ENCODE results near the gene PCDHB16.
"Not testable (repeated sequence)": the region's sequence is repeated elsewhere in the genome, so short reads cannot be mapped to it uniquely, and the experiment has no call there.

Gene PCDHB16

GRCh38 chr5:141182248-141182647, at the start of gene PCDHB16:
Gene PCDHB16, plus strand, starts transcription at chr5:141182387. Its CDS starts 173 bp downstream, at chr5:141182560.
- Histone ChIP-seq H3K36me3 (ENCODE audit: control insufficient read depth, insufficient read depth, low read length) (no peaks in the 10 kb centered on the region), H3K27me3 (replicated peaks; ENCODE audit: control insufficient read depth, insufficient read depth, low read length) (no peaks in the 10 kb centered on the region), H3K4me3 (replicated peaks; ENCODE audit: low read depth, low read length) (no peak within 1 kb of the TSS)
- TF ChIP-seq CTCF (IDR thresholded peaks at IDR 0.05; ENCODE audit: insufficient read depth, low read length, poor library complexity, severe bottlenecking) = no peak
- DNase-seq (ENCODE audit: extremely low read depth, insufficient read length) = no peak

- H3K27me3 ChIP-seq (replicated peaks; ENCODE audit: control insufficient read depth, insufficient read depth, low read length) = no peaks in the 10 kb centered on the region
- no peak for DNase-seq (ENCODE audit: extremely low read depth, insufficient read length)
- no peak within 1 kb of the TSS for H3K4me3 ChIP-seq (replicated peaks; ENCODE audit: low read depth, low read length)
- H3K36me3 ChIP-seq (ENCODE audit: control insufficient read depth, insufficient read depth, low read length) = no peaks in the 10 kb centered on the region
- TF ChIP-seq CTCF (IDR thresholded peaks at IDR 0.05; ENCODE audit: insufficient read depth, low read length, poor library complexity, severe bottlenecking) = no peak
Measured at GRCh38 chr5:141135030-141135717, 47.0 kb upstream of the PCDHB16 start, which contains the start of gene PCDHB5. Gene PCDHB5, plus strand, starts transcription at chr5:141135206. Its CDS starts 229 bp downstream, at chr5:141135435.

GRCh38 chr5:141135718-141136266, 46.4 kb upstream of the PCDHB16 start:
- no peaks in the 10 kb centered on the region for H3K36me3 ChIP-seq (ENCODE audit: control insufficient read depth, insufficient read depth, low read length)
- H3K27me3 ChIP-seq (replicated peaks; ENCODE audit: control insufficient read depth, insufficient read depth, low read length) = no peaks in the 10 kb centered on the region
- no peak overlapping the region for H3K4me3 ChIP-seq (replicated peaks; ENCODE audit: low read depth, low read length)
- no peak for DNase-seq (ENCODE audit: extremely low read depth, insufficient read length)
- TF ChIP-seq CTCF (IDR thresholded peaks at IDR 0.05; ENCODE audit: insufficient read depth, low read length, poor library complexity, severe bottlenecking) = no peak

- H3K27me3 ChIP-seq (replicated peaks; ENCODE audit: control insufficient read depth, insufficient read depth, low read length); DNase-seq (ENCODE audit: extremely low read depth, insufficient read length); H3K36me3 ChIP-seq (ENCODE audit: control insufficient read depth, insufficient read depth, low read length); H3K4me3 ChIP-seq (replicated peaks; ENCODE audit: low read depth, low read length): not testable (repeated sequence)
Measured at GRCh38 chr5:141137346-141137745, 44.8 kb upstream of the PCDHB16 start.

GRCh38 chr5:141149812-141150211, 32.4 kb upstream of the PCDHB16 start, which contains the start of gene PCDHB6:
Gene PCDHB6, plus strand, starts transcription at chr5:141150057. Its CDS starts 201 bp downstream, at chr5:141150258.
- Histone ChIP-seq H3K27me3 (replicated peaks; ENCODE audit: control insufficient read depth, insufficient read depth, low read length) (no peaks in the 10 kb centered on the region), H3K4me3 (replicated peaks; ENCODE audit: low read depth, low read length) (no peak within 1 kb of the TSS), H3K36me3 (ENCODE audit: control insufficient read depth, insufficient read depth, low read length) (no peaks in the 10 kb centered on the region)
- no peak for DNase-seq (ENCODE audit: extremely low read depth, insufficient read length)
- peak; percentile 26 for TF ChIP-seq CTCF (IDR thresholded peaks at IDR 0.05; ENCODE audit: insufficient read depth, low read length, poor library complexity, severe bottlenecking)

GRCh38 chr5:141150224-141150992, 31.8 kb upstream of the PCDHB16 start:
- no peak for DNase-seq (ENCODE audit: extremely low read depth, insufficient read length)
- no peak overlapping the region for H3K4me3 ChIP-seq (replicated peaks; ENCODE audit: low read depth, low read length)
- no peaks in the 10 kb centered on the region for H3K36me3 ChIP-seq (ENCODE audit: control insufficient read depth, insufficient read depth, low read length)
- TF ChIP-seq CTCF (IDR thresholded peaks at IDR 0.05; ENCODE audit: insufficient read depth, low read length, poor library complexity, severe bottlenecking) = no peak
- no peaks in the 10 kb centered on the region for H3K27me3 ChIP-seq (replicated peaks; ENCODE audit: control insufficient read depth, insufficient read depth, low read length)

Data from GM06990 (cell line).